Stimulated activated CD4-positive, alpha-beta T cell treated with anti-CD3 and anti-CD28 coated beads, Interleukin-4, amount 100 ng/mL, for 48 hours (primary cell): ENCODE results near the gene REP15.
"Not testable (repeated sequence)": the region's sequence is repeated elsewhere in the genome, so short reads cannot be mapped to it uniquely, and the experiment has no call there.

Experiments used
- DNase-seq, 2 donors: peaks; one replicate each; pipeline ENCODE4 v3.0.0-alpha.2; 2020; ENCODE audit warnings: low read depth in 2 of 2

Gene REP15

DNA sequence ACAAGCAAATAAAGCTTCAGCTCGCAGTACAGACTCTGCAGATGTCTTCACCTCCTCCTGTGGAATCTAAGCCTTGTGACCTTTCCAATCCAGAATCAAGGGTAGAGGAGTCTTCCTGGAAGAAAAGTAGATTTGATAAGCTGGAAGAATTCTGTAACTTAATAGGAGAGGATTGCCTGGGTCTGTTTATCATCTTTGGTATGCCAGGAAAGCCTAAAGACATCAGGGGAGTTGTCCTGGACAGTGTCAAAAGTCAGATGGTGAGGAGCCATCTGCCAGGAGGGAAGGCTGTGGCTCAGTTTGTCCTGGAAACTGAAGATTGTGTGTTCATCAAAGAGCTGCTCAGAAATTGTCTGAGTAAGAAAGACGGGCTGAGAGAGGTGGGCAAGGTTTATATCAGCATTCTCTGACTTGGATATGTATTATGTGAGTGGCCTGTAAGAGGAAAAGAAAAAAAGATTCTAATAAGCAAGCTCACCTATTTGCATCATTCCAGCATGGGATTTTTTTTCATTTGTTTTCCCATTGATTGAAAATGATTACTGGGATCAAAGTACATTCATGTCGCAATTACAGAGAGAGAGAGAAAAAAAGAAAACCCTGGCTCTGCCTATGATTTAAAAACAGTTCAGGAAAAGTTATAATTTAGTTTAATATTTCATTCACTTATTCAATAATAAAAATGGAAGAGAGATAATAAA is 767 bp downstream of the REP15 start:
- DNase-seq = no peak

GRCh38 chr12:27703720-27704452 is 7.6 kb downstream of the REP15 start:
- DNase-seq = peak; percentile 62 to 66

DNA sequence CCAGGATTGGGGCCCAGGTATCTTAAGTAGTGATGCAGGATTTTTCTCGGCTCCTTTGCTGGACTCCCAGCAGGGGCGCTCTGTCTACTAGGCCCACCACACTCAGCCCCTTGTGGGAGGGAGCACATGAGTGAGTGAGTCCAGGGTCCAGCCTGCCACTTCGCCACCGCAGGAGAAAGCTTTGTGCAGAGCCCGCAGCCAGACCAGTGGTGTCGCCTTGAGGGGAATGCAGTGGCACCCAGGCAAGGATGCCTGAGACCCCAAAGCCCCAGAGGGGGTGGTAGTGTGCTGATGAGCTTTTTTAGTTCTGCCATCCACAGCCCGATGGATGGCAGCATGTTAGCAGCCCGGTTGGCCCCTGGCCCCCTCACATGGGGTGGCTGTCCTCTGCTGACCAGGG is 9.0 kb downstream of the REP15 start:
- no peak for DNase-seq

- no peak for DNase-seq
Measured at GRCh38 chr12:27707216-27707615, 11.0 kb downstream of the REP15 start.

GRCh38 chr12:27709212-27709931 is 13.1 kb downstream of the REP15 start:
- no peak for DNase-seq

- DNase-seq = no peak
Measured at GRCh38 chr12:27709932-27710591, 13.8 kb downstream of the REP15 start.

DNA sequence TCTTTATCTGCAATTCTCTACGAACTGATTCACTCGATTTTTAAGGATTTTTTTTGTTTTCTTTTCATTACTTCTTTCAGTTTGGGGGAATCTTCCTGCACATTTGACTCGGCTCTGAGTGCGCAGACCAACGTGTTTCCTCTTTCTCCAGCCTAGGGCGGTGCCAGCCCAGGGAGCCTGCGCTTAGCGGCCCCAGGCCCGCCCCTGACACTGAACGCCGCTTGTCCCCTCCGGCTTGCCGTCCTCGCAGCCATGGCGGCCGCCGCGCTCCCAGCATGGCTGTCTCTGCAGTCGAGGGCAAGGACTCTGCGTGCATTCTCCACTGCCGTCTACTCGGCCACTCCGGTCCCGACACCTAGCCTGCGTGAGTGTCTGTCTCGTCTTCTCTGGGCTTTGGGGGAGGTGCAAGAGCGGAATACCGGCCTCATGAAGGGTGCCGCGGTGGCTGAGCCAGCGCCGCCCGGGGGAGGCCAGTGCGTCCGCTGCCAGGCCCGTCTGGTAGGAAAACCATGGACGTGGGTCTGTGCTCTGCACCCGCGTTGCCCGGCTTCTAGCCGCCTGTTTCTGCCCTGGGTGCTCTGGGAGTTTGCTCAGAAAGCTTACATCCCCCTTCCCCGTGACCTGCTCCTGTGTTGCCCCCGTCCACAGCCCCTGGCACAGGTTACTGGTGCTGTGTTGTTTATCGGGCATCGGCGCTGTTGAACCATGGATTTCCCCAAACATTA is 14.5 kb downstream of the REP15 start, which contains the start of gene MRPS35:
Gene MRPS35 (plus strand): TSS at position 241 of the 725 bp plus-strand sequence. CDS start 12 bp downstream, at position 253.
- peak; percentile 89 to 90 for DNase-seq

DNA sequence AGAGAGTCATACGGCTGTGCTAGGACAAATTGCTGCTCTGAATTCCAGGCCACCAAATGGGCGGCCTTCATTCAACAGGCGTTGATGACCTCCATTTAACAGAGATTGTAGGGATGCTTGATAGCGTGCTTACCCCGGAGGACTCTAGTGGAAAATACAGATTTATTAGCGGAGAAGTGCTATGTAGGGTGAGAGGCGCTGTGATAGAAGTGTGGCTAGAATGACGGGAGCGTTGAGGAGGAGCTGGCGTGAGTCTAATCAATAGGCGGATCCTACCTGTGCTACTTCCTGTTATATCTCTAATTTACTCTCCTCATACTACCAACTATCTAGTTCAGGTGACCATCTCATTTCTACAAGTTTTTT is 15.1 kb downstream of the REP15 start:
- DNase-seq = no peak

DNA sequence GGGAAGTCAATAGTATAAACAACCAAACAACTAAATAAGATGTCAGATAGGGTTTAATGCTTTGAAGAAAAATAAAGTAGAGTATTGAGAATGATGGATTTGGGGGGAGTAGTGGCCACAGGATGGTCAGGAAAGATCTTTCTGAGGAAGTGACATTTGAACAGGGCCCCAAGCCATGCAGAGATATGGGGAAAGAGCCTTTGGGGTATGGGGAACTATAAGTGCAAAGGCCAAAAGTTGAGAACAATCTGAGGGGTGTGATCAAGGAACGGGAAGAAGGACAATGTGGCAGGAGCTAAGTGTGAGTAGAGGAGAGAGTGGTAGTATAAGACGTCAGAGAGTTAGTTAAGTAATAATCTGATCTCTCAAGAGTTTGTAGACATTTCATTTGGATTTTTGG is 15.7 kb downstream of the REP15 start:
- no peak for DNase-seq

DNA sequence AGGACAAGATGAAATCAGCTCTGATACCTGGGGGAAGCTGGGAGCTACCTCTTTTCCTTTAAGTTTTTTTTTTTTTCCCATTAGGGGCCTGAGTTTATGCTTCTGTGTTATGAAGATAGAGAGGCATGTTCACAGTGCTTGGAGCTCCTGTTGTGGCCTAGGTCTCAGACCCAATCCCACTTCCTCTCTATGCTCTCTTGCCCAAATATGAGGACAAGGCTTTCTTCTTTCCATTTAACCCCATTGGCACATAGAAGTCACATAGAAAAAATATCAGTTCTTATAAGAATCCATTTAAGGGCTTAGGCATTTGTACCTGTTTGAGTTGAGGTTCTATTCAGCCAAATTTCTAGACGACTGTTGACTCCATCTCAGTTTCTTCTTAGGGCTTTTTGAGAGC is 27.0 kb downstream of the REP15 start:
- no peak for DNase-seq

DNA sequence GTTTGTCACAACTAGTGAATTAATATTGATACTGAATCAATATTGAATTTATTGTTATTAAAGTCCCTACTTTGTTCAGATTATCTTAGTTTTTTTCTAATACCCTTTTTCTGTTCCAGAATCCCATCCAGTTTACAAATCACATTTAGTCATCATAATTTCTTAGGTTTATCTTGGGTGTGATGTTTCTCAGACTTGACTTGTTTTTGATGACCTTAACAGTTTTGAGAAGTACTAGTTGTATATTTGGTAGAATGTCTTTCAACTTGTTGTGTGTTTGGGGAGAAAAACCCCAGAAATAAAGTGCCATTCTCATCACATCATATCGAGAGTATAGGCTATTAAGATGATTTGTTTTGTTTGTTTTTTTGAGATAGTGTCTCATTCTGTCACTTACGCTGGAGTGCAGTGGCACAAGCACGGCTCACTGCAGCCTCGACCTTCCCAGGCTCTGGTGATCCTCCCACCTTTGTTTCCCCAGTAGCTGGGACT is 33.9 kb downstream of the REP15 start:
- no peak for DNase-seq

DNA sequence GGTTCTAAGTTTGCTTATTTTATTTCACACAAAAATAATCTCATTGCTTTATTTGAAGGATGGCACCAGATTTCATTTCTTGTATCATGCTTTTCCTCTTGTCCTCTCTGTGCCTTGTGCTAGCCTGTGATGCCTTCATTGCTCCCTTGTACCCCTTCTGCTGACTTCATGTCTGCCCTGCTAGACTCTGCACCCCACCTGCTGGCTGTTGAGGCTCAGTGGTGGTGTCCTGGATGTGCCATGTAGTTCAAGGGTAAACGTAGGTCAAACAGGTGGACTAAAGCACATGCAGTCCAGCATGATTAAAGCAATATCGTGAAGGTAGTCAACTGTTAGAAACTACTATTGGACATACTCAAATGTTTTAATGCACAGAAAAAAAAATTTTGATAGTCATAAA is 36.0 kb downstream of the REP15 start:
- no peak for DNase-seq

DNA sequence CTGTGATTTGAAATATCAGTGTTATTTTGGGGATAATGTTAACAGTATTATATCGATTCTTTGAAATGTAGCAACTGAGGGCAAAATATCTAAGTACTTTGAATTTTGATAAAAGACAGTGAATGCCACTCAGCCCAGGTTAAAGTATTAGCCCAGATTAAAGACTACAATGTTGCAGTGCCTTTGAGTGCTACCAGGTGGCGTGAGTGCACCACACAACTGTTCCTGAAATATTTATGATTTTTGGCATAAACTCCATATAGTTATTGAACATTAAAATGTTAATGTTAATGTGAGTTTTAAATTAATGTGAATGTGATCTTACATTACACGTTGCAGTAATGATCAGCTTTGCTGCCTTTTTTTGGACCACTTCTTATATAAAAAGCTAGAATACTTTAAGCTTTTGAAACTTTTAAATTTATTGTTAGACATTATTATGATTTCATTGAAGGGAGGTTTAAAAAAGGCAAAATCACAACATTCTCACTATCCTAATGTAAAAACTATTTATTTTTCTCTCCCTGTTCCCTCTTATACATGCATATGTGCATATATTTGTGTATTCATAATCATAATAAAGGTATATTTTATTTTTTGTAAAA is 36.9 kb downstream of the REP15 start:
- DNase-seq = no peak

DNA sequence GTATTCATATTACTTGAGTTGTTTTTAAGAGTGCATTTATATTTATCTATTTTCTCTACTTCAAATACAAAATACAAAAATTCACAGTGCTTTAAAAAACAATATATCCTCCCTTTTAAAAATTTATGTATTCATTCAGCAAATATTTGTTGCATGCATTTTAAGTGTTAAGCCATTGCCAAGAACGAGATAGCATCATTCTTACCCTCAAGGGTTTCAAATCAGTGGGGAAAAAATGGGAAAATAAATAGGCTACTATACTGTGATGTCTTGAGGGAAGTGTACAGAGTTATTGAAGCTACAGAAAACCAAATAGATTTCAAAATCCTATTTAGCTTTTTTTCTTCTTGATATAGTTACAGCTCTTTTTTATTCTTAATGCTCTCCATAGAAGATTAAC is 37.5 kb downstream of the REP15 start:
- no peak for DNase-seq

GRCh38 chr12:27734321-27734720 is 38.1 kb downstream of the REP15 start:
- DNase-seq = not testable (repeated sequence)

- DNase-seq = no peak
Measured at GRCh38 chr12:27743601-27744000, 47.4 kb downstream of the REP15 start.

- DNase-seq = not testable (repeated sequence)
Measured at GRCh38 chr12:27745734-27746133, 49.5 kb downstream of the REP15 start.
